K562 (cell line): ENCODE data around the gene TMEM242. TPM values are rescaled to one million over a fixed set of nuclear protein-coding genes. Genes with fewer than 3 reads are reported as not detected.

Experiments
- CBFB ChIP-seq: sonication (generic); formaldehyde crosslinking; IDR thresholded peaks from 2 replicates; pipeline ENCODE4 v1.4.0; 2020; ENCODE audit warnings: mild to moderate bottlenecking, missing genetic modification reagents
- CHD2 ChIP-seq: IDR thresholded peaks from 2 replicates; pipeline ENCODE4 v1.6.1; 2011; ENCODE audit warnings: low read depth, low read length
- CREM ChIP-seq: IDR thresholded peaks from 2 replicates; pipeline ENCODE4 v1.6.1; 2014; ENCODE audit warnings: antibody characterized with exemption, low read depth
- DIDO1 ChIP-seq: fragments of 450-650 bp; IDR thresholded peaks from 2 replicates; pipeline ENCODE4 v1.6.1; 2016; ENCODE audit warnings: low read depth, missing biosample characterization, missing genetic modification characterization
- ESRRA ChIP-seq: fragments of 450-650 bp; IDR thresholded peaks from 2 replicates; pipeline ENCODE4 v1.6.1; 2014; ENCODE audit warnings: low read depth, mild to moderate bottlenecking, moderate library complexity, borderline replicate concordance
- HMG20B ChIP-seq: fragments of 250-450 bp; sonication (Bioruptor Pico); IDR thresholded peaks from 2 replicates; pipeline ENCODE4 v1.5.0; 2021; ENCODE audit warnings: mild to moderate bottlenecking
- HNRNPLL ChIP-seq: fragments of 200-400 bp; formaldehyde crosslinking; IDR thresholded peaks from 2 replicates; pipeline ENCODE4 v1.6.1; 2017; ENCODE audit warnings: low read length, low read depth, mild to moderate bottlenecking; ENCODE audit not compliant: poor library complexity, severe bottlenecking
- MCM7 ChIP-seq, 2 experiments: fragments of 450-650 bp; IDR thresholded peaks; 2 replicates each; pipeline ENCODE4 v1.6.1; 2016 to 2018
- MLLT1 ChIP-seq, 2 experiments: fragments of 450-650 bp; IDR thresholded peaks; 2 replicates each; pipeline ENCODE4 v1.6.1; 2016
- NKRF ChIP-seq: fragments of 450-650 bp; IDR thresholded peaks from 2 replicates; pipeline ENCODE4 v1.6.1; 2016; ENCODE audit warnings: borderline replicate concordance
- NR2F6 ChIP-seq: fragments of 450-650 bp; formaldehyde crosslinking; IDR thresholded peaks from 2 replicates; pipeline ENCODE4 v1.4.0; 2020; ENCODE audit warnings: mild to moderate bottlenecking
- SAFB2 ChIP-seq: fragments of 200-400 bp; formaldehyde crosslinking; IDR thresholded peaks from 2 replicates; pipeline ENCODE4 v1.6.1; 2018; ENCODE audit warnings: borderline replicate concordance, low read length, low read depth, moderate library complexity; ENCODE audit not compliant: severe bottlenecking
- STAG1 ChIP-seq: sonication (generic); formaldehyde crosslinking; IDR thresholded peaks from 2 replicates; pipeline ENCODE4 v1.5.0; 2020; ENCODE audit warnings: missing genetic modification reagents, borderline replicate concordance
- ZFP1 ChIP-seq: fragments of 450-650 bp; formaldehyde crosslinking; IDR thresholded peaks from 2 replicates; pipeline ENCODE4 v1.4.0; 2020; ENCODE audit warnings: mild to moderate bottlenecking, mixed read lengths
- ZNF766 ChIP-seq: fragments of 200-800 bp; sonication (Bioruptor generic); conservative IDR thresholded peaks from 2 replicates; pipeline ENCODE4 v1.6.1; 2016; ENCODE audit warnings: missing genetic modification characterization, missing compliant biosample characterization
- polyA plus RNA-seq, 8 experiments: library from polyadenylated mRNA; depleted of rRNA in 4 of 8; stranded (reverse) in 5 of 8; unstranded in 3 of 8; fragments of >200 nt; fragmentation: Nextera tagmentation in 2 of 8; fragmentation: Illumina TruSeq in 1 of 8; extraction: Ambion mirVana in 2 of 8; extraction: Trizol in 1 of 8; gene quantifications; 2 replicates each; pipeline versions ENCODE4 v1.2.1 to v1.2.3, GENCODE V29; 2011 to 2014; ENCODE audit warnings: inconsistent platforms in 1 of 8, missing spikeins in 1 of 8
- total RNA-seq, 7 experiments: library from RNA; depleted of rRNA in 6 of 7; stranded (reverse); fragments of >200 nt in 6 of 7; fragmentation: Illumina TruSeq in 2 of 7; extraction: Trizol in 2 of 7; gene quantifications; 2 replicates each; pipeline versions ENCODE4 v1.2.1 to v1.2.3, GENCODE V29; 2011 to 2021; ENCODE audit warnings: low replicate concordance in 1 of 7
- TF ChIP-seq, protein P1 (sequence below), 2 experiments: IDR thresholded peaks; 2 replicates each; pipeline ENCODE4 v1.6.1; 2012; ENCODE audit warnings: improper control_type of control experiment in 2 of 2, low read depth in 2 of 2, low read length in 2 of 2, borderline replicate concordance in 1 of 2
- TF ChIP-seq, protein P2 (sequence below), 2 experiments: IDR thresholded peaks; 2 replicates each; pipeline ENCODE4 v1.6.1; 2011; ENCODE audit warnings: borderline replicate concordance in 1 of 2, control low read depth in 1 of 2, low read depth in 1 of 2, low read length in 1 of 2, mild to moderate bottlenecking in 1 of 2, mixed read lengths in 1 of 2, moderate library complexity in 1 of 2; ENCODE audit not compliant: insufficient read depth in 1 of 2, insufficient read length in 1 of 2, poor library complexity in 1 of 2, severe bottlenecking in 1 of 2; ENCODE audit errors: extremely low read depth in 1 of 2
- TF ChIP-seq, protein P3 (sequence below): fragments of 450-650 bp; IDR thresholded peaks from 2 replicates; pipeline ENCODE4 v1.6.1; 2017; ENCODE audit warnings: mild to moderate bottlenecking, moderate library complexity

Gene TMEM242
- total and polyA plus RNA-seq, 9 of the 15 experiments (the other 6 are each of a cell fraction or from before 2014, with no cell fraction given): 9.5 to 35.3 (median 16.5) TPM

DNA sequence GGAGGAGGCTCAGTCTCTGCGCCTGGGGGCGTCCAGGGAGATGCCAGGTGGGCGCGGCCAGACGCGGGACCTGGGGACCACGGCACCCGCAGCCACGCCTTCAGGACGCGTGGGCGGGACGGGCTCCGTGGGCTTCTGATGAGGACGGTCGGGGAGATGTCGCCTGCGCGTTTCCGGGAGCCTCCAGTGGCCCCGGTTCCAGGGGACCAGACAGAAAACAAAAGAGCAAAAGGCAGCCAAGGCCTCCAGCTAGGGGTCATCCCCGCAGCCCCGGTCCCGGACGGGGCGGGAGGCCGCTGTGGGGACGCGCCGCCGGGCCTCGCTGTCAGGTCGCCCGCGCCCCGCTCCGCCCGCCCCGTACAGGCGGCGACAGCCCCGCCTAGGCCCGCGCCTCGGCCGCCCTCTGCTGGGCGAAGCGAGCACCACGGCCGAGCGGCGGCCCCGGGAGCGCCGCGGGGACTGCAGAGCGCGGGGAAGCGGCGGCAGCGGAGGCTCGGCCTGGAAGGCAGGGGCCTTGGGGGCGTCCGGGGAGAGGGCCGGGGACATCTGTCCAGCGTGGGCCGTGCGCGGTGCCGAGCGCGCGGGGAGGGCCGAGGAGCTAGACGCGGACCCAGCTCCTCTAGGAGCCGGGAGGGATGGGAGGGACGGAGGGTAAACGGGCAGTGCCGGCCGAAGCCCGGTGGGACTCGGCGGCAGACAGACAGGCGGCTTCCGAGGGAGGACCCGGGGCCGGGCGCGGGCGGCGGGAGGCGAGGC lies 48.7 kb downstream of the TMEM242 start (continued):
- TF ChIP-seq, protein P1, sequence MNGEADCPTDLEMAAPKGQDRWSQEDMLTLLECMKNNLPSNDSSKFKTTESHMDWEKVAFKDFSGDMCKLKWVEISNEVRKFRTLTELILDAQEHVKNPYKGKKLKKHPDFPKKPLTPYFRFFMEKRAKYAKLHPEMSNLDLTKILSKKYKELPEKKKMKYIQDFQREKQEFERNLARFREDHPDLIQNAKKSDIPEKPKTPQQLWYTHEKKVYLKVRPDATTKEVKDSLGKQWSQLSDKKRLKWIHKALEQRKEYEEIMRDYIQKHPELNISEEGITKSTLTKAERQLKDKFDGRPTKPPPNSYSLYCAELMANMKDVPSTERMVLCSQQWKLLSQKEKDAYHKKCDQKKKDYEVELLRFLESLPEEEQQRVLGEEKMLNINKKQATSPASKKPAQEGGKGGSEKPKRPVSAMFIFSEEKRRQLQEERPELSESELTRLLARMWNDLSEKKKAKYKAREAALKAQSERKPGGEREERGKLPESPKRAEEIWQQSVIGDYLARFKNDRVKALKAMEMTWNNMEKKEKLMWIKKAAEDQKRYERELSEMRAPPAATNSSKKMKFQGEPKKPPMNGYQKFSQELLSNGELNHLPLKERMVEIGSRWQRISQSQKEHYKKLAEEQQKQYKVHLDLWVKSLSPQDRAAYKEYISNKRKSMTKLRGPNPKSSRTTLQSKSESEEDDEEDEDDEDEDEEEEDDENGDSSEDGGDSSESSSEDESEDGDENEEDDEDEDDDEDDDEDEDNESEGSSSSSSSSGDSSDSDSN (IDR thresholded peaks at IDR 0.05; ENCODE audit: borderline replicate concordance in 1 of 2, low read depth in 2 of 2, low read length in 2 of 2): peak; percentile 83 to 87; a peak in 3 of 4 replicates
- TF ChIP-seq CHD2: 0 out of 2 replicates have a peak, but pooled peaks have one; percentile 30
- TF ChIP-seq ZNF766 (CRISPR knock-in tag): no peak
- peak; percentile 67 for TF ChIP-seq STAG1
- TF ChIP-seq CREM: peak; percentile 39; the same call in 1 of the 2 replicates
- peak; percentile 68; the same call in 1 of the 2 replicates for TF ChIP-seq CBFB (CRISPR knock-in tag)
- TF ChIP-seq HMG20B (CRISPR knock-in tag): no peak
- peak; percentile 19 for TF ChIP-seq HNRNPLL
- TF ChIP-seq NR2F6: no peak
- TF ChIP-seq DIDO1: peak; percentile 30; the same call in 1 of the 2 replicates
- TF ChIP-seq MCM7 (IDR thresholded peaks at IDR 0.05): no peak
- peak; percentile 30; the same call in 1 of the 2 replicates for TF ChIP-seq ESRRA
- 0 out of 2 replicates have a peak, but pooled peaks have one; percentile 18 for TF ChIP-seq NKRF
- TF ChIP-seq SAFB2: no peak
- TF ChIP-seq, protein P2, sequence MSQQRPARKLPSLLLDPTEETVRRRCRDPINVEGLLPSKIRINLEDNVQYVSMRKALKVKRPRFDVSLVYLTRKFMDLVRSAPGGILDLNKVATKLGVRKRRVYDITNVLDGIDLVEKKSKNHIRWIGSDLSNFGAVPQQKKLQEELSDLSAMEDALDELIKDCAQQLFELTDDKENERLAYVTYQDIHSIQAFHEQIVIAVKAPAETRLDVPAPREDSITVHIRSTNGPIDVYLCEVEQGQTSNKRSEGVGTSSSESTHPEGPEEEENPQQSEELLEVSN (IDR thresholded peaks at IDR 0.05; ENCODE audit: borderline replicate concordance in 1 of 2, extremely low read depth in 1 of 2, insufficient read depth in 1 of 2, insufficient read length in 1 of 2, low read depth in 1 of 2, low read length in 1 of 2, poor library complexity in 1 of 2, severe bottlenecking in 1 of 2): peak; percentile 42 to 79
- no peak for TF ChIP-seq MLLT1 (IDR thresholded peaks at IDR 0.05)
- TF ChIP-seq, protein P3, sequence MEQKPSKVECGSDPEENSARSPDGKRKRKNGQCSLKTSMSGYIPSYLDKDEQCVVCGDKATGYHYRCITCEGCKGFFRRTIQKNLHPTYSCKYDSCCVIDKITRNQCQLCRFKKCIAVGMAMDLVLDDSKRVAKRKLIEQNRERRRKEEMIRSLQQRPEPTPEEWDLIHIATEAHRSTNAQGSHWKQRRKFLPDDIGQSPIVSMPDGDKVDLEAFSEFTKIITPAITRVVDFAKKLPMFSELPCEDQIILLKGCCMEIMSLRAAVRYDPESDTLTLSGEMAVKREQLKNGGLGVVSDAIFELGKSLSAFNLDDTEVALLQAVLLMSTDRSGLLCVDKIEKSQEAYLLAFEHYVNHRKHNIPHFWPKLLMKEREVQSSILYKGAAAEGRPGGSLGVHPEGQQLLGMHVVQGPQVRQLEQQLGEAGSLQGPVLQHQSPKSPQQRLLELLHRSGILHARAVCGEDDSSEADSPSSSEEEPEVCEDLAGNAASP: no peak
- no peak for TF ChIP-seq ZFP1 (CRISPR knock-in tag)
